GM20431 (cell line): Measurements from ENCODE around the gene NCAM1.

Source experiments
- in situ Hi-C: fragments of 300-500 bp; cut with MseI, MboI; formaldehyde crosslinking; loops from one replicate; pipeline ENCODE4 v1.15.0; 2020; ENCODE audit warnings: low sequenced_read_pairs; ENCODE audit not compliant: unreplicated experiment

The NCAM1 gene

DNA sequence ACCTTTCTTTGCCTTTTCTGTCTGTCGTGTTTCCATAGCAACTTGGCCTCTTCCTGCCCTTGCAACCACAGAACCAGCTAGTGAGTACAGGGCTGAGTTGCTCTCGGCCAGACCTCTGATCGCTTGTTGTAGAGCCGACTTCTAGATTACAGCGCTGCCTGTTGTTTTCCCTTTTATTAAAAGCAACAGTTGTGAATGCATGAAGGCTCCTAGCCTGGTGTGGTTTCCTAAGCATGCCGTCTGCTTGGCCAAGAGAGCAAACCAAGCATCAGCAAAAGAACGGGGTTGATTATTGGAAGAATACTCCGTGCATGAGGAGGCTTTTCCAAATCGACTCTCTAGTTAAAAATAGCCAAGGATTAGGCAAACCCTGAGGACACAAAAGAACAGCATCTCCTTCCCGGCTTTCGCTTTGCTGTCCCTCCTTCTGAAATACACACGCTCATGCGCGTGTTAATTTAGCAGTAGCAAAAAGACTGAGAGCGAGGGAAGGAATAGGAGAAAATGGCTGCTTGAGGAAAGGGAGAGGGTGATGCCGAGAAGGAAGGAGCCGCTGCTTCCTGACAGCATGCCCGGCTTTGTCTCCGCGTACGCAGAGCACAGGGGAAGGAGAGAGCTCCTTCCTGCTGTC, 281.7 kb downstream of the NCAM1 start:
- in situ Hi-C loops = no loop called here

DNA sequence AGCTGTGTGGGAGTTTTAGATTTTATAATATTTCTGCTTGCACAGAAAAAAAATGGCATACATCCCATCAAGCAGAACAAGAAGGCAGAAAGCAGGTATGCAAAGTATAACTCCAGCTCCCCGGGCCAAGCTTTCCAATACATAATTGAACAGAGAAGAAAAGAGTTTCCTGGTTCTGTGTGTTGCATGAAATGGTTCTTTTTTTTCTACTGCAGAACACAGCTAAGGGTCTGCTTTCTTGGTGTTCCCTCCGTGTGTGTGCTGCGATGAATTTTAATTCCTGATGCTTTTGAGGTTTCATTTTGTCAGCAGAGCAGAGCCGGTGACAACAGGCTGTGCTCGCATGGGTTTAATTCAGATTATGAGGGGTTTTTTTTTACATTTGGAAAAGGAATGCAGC, 282.5 kb downstream of the NCAM1 start:
- in situ Hi-C loops = no loop called here

DNA sequence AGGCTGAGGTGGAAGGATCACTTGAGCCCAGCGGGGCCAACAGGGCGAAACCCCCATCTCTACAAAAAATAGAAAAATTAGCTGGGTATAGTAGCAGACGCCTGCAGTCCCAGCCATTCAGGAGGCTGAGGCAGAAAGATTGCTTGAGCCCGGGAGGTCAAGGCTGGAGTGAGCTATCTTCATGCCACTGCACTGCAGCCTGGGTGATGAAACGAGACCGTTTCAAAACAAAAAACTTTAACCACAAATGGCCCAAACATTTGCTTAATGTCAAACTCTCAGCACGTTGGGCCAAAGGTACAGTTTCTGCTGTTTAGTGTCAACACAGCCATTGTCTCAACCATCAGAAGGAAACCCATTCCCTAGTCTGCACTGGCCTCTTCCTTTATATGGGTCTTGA, 284.0 kb downstream of the NCAM1 start:
- in situ Hi-C loops = no loop called here

DNA sequence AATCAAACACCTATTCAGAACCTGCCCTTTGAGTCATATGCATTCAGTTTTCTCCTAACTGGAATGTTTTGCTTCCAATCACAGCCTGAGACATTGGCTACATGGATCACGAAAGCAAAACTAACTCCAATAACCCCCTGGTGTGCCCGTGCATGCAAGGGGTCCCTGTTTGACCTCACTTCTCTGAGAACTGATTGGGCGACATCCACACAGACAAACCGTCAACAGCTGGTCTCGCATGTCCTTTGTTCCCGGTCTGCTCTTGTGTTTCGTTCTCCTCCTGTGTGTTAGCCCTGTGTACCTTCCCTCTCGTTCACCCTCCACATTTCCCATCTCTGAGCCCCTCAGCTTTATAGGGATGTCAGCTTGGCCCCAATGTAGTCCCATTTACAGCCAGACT, 286.0 kb downstream of the NCAM1 start:
- in situ Hi-C loops = no loop called here

- in situ Hi-C loops = no loop called here
Observed at GRCh38 chr11:113247966-113248365, 286.7 kb downstream of the NCAM1 start.

DNA sequence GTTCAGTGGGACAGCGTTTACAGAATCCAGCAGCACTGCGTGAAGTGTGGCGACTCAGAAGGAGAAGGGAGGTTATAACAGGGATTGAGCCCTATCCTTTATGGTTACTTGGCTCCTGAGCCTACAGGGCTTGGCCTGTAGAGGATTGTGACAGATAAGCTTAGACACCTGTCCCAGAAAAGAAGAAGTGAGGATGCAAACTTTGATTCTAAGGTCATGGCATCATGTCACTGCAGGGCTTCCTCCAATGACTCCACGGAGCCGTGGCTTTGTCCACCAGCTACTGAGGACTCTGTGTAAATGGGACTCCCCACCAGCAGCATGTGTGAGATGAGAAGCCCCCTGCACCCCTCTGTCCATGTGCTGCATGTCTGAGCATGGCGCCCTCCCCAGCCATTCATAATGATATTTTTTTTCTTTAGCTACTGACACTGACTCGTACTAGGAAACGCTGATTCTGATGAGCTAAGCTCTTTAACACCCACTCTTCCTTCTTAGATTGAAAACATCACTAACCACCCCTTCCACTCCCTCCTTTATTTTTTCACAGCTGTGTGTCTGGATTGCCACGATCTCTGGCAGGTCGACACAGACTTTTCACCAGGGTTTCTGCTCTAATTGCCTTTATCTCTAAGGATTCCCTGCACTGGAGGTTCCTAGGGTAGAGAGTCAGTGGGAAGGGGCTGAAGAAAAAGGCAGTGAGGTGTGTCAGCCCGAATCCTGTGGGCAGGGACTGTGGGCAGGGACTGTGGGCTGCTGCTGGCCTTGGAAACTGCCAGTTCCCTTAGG, 287.7 kb downstream of the NCAM1 start:
- in situ Hi-C loops = no loop called here

- in situ Hi-C loops = no loop called here
Observed at GRCh38 chr11:113249491-113249763, 288.2 kb downstream of the NCAM1 start.

GRCh38 chr11:113249786-113250185, 288.6 kb downstream of the NCAM1 start:
- in situ Hi-C loops = no loop called here

- in situ Hi-C loops = no loop called here
Observed at GRCh38 chr11:113251281-113251680, 290.1 kb downstream of the NCAM1 start.

DNA sequence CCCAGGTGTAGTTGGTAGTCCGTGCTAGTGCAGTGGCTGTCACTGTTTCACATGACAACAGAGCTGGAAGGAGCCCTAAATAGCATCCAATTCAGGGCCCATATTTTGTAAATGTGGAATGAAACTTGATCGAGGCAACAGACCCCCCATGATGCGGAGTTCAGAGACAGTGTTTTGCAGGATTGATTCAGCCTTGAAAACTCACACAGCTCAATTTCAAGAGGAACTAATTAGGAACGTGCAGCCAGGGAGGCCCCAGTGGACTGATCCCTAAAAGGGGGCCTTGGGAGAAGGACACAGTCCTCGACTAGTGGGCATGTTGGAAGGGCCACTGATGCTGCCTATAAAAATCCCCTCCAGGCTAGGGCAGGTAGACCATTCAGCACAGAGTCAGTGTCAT, 292.2 kb downstream of the NCAM1 start:
- in situ Hi-C loops = no loop called here

DNA sequence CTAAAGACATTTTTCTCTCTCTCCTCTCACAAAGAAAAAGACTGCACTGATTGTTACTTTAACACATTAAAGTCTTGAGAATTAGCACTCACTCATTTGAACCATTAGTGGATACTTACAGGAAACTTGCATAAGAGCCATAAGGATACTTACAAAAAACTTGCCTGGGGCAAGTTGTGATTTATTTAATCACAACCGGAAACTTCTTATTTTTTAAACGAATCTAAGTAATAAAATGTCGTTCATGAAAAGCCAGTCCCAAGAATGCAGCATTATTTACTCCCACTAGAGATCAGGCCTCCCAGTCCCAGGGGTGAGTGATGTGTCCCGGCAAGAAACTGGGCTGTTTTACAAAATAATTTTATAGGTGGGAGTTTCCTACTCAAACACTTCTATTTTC, 293.9 kb downstream of the NCAM1 start:
- in situ Hi-C loops = no loop called here

- in situ Hi-C loops = no loop called here
Observed at GRCh38 chr11:113255741-113256140, 294.5 kb downstream of the NCAM1 start.

DNA sequence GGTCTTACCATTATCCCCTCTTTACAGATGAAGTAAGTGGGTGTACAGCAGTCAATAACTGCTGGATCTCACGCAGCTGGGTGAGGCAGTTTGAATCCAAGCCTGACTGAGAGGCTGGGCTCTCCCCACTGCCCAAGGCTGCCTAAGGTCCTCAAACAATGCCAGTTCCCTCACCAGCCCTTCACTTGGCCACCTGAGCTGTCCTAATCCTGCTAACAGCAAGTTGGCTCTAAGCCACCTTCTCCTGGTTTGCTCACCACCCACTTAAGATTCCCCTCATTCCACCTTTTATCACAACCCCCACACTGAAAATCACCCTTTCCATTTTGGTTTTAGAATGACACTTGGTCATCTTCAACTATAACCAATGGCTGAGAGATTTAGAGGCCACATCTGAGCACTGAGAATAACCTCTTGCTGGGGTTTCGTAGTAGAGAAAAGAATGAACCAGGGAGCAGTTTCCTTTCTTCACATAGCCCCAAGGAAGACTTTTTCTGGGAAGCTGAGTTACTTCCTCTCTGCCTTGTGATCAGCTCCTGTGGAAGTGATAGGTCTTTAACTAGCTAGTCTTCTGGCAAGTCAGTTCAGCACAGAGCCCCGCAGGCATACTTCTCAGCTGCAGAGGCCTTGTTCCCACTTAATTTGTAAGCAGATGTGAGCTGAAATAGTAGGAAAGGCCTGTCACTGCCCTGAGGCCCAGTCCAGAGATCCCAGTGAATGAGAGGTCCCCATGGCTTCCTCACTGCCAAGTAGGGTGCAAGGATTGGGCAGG, 295.4 kb downstream of the NCAM1 start:
- in situ Hi-C loops = no loop called here

DNA sequence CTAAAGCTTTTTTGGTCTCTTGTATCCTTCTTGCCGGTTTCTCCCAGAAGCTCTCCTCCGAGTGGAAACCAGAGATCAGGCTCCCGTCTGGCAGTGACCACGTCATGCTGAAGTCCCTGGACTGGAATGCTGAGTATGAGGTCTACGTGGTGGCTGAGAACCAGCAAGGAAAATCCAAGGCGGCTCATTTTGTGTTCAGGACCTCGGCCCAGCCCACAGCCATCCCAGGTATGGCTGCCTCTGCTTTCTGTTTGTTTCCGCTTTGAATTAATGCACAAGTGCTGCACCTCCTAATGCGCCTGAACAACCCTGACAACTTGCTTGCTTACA, 298.8 kb downstream of the NCAM1 start:
- in situ Hi-C loops = no loop called here

GRCh38 chr11:113260541-113260940, 299.3 kb downstream of the NCAM1 start:
- in situ Hi-C loops = no loop called here

- in situ Hi-C loops = no loop called here
Observed at GRCh38 chr11:113261709-113262475, 300.7 kb downstream of the NCAM1 start.

- in situ Hi-C loops = no loop called here
Observed at GRCh38 chr11:113262594-113262993, 301.4 kb downstream of the NCAM1 start.

DNA sequence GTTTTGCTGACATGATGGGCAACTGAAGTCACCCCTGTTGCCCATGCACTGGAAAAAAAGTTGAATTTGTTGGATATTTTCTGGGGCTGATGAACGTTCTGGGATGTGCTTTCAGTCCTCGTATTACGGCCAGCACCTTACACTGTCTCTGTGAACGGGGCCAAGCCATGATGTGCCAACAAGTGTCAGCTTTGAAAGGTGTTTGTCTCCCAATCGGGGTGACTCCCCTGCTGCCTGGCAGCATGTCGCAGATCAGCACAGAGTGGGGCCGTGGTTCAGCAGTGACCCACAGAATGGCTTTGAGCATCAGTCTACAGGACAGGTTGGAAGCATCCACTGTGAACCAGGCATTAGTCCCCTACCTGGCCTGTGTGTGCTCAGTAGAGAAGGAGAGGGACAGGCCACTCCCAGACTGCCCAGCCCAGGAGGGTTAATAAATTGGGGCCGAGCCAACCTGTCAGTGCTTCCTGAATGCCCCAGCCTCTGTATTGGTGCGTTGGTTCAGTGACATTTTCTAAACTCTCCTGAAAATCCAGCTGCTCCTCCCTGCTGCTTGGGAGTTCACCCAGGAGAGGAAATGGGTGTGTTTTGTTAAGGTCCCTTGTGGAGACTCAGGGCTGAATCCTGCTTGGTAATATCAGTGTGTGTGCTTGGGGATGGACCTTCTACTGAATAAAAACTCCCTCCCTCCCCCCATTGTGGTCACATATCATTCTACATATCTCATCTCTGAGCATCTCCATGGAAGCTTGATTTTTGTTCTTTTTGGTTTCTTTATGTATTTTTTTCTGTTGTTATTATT, 302.4 kb downstream of the NCAM1 start:
- in situ Hi-C loops = no loop called here

DNA sequence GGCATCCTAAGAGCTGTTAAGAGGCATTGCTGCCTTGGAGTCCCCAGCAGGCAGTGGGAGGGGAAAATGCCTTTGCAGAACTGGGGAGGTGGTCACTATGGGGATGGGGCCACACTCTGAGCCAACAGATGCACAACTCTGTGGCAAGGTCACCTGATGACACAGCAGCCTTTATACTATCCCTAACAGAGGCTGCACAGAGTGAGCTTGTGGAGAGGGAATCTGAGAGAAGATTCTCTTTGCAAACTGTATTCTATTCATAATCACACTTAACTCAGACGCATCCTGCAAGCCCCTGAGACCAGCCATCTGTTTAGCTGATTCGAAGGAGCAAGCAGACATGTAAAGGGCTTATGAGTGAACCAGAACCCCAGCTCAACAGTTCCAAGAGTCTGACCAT, 304.1 kb downstream of the NCAM1 start:
- in situ Hi-C loops = no loop called here

DNA sequence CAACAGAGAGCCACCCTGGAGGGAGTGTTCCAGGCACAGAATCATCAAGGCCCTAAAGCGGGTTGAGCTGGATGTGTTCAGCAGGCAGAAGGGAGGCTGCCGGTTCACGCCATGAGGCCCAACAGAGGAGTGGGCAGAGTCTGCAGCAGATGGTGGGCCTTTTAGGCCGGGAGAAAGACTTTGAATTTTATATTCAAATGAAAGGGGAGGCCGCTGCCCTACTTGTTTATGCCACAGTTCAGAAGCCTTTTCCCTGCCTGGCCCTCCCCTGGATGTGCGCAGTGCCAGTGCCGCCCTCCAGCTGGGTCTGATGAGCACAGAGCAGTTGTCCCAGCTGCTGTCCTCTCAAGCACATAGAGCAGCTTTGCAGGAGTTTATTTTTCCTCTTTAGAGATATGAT, 306.3 kb downstream of the NCAM1 start:
- in situ Hi-C loops = no loop called here
